Tongue (tissue), 2 donors: ENCODE measurements around the gene NPLOC4. TPM values are rescaled to one million over a fixed set of nuclear protein-coding genes. Genes with fewer than 3 reads are reported as not detected.

ENCODE experiments used
- small RNA-seq: library from RNA; depleted of rRNA; stranded (forward); fragments of <200 nt; gene quantifications from one replicate; pipeline ENCODE3, GENCODE V24; 2014; ENCODE audit warnings: low replicate concordance
- total RNA-seq: library from RNA; depleted of rRNA; stranded (reverse); fragments of >200 nt; gene quantifications from one replicate; pipeline ENCODE4 v1.2.3, GENCODE V29; 2014

Gene NPLOC4
- total RNA-seq, 1 donor from 2014 or later, result 50.7 TPM

Small RNA genes lying within 50 kb of the gene (small RNA-seq; reads per million reads assigned to genes)
- gene RF00019, result not detected

Other genes with a start within 250 kb of the NPLOC4 start
- gene BAHCC1, start 241.7 kb downstream of the NPLOC4 start, total RNA-seq, result 13.7 TPM
- gene ACTG1, start 124.3 kb downstream of the NPLOC4 start, total RNA-seq, result 1,628 TPM
- 1.7 TPM for gene FSCN2, start 108.7 kb downstream of the NPLOC4 start, total RNA-seq
- gene FAAP100, start 84.8 kb downstream of the NPLOC4 start, total RNA-seq, result 17.8 TPM
- 1.0 TPM for gene TSPAN10, start 84 bp upstream of the NPLOC4 start, total RNA-seq
- gene PDE6G, start 19.4 kb upstream of the NPLOC4 start, total RNA-seq, result not detected
- 6.3 TPM for gene OXLD1, start 29.5 kb upstream of the NPLOC4 start, total RNA-seq
- 5.6 TPM for gene CCDC137, start 29.6 kb upstream of the NPLOC4 start, total RNA-seq
- gene ARL16, start 46.7 kb upstream of the NPLOC4 start, total RNA-seq, result 32.1 TPM
- 31.7 TPM for gene HGS, start 46.9 kb upstream of the NPLOC4 start, total RNA-seq
- gene MRPL12, start 66.3 kb upstream of the NPLOC4 start, total RNA-seq, result 12.2 TPM
- gene SLC25A10, start 75.2 kb upstream of the NPLOC4 start, total RNA-seq, result 10.6 TPM
- gene GCGR, start 167.0 kb upstream of the NPLOC4 start, total RNA-seq, result not detected
- gene MCRIP1, start 196.2 kb upstream of the NPLOC4 start, total RNA-seq, result 111 TPM
- 11.9 TPM for gene PPP1R27, start 197.9 kb upstream of the NPLOC4 start, total RNA-seq
- 389 TPM for gene P4HB, start 223.4 kb upstream of the NPLOC4 start, total RNA-seq
- 78.2 TPM for gene ARHGDIA, start 234.2 kb upstream of the NPLOC4 start, total RNA-seq